Measurements from ENCODE around the gene THAP10.

The THAP10 gene

GRCh38 chr15:70923311-70924080, 31.3 kb upstream of the THAP10 start:
- H3K4me3 ChIP-seq (ENCODE audit: low read depth, low read length), result no peak overlapping the region
- no peak for TF ChIP-seq CTCF (IDR thresholded peaks at IDR 0.05; ENCODE audit: low read depth, low read length)

GRCh38 chr15:70922119-70922518, 29.9 kb upstream of the THAP10 start:
- H3K4me3 ChIP-seq (ENCODE audit: low read depth, low read length), result no peak overlapping the region
- TF ChIP-seq CTCF (IDR thresholded peaks at IDR 0.05; ENCODE audit: low read depth, low read length), result no peak

GRCh38 chr15:70920981-70921696, 28.9 kb upstream of the THAP10 start:
- H3K4me3 ChIP-seq (ENCODE audit: low read depth, low read length), result no peak overlapping the region
- TF ChIP-seq CTCF (IDR thresholded peaks at IDR 0.05; ENCODE audit: low read depth, low read length), result no peak

GRCh38 chr15:70917955-70918354, 25.7 kb upstream of the THAP10 start:
- H3K4me3 ChIP-seq (ENCODE audit: low read depth, low read length), result no peak overlapping the region

GRCh38 chr15:70916531-70916930, 24.3 kb upstream of the THAP10 start:
- TF ChIP-seq CTCF (IDR thresholded peaks at IDR 0.05; ENCODE audit: low read depth, low read length), result no peak
- no peak overlapping the region for H3K4me3 ChIP-seq (ENCODE audit: low read depth, low read length)

More at GRCh38 chr15:70917955-70918354, 25.7 kb upstream of the THAP10 start:
- TF ChIP-seq CTCF (IDR thresholded peaks at IDR 0.05; ENCODE audit: low read depth, low read length), result no peak

GRCh38 chr15:70912187-70912586, 20.0 kb upstream of the THAP10 start:
- TF ChIP-seq CTCF (IDR thresholded peaks at IDR 0.05; ENCODE audit: low read depth, low read length), result no peak
- no peak overlapping the region for H3K4me3 ChIP-seq (ENCODE audit: low read depth, low read length)

GRCh38 chr15:70910958-70911357, 18.7 kb upstream of the THAP10 start:
- TF ChIP-seq CTCF (IDR thresholded peaks at IDR 0.05; ENCODE audit: low read depth, low read length), result no peak

More at GRCh38 chr15:70910958-70911357, 18.7 kb upstream of the THAP10 start:
- H3K4me3 ChIP-seq (ENCODE audit: low read depth, low read length), result no peak overlapping the region
